Endothelial cell of umbilical vein (primary cell): Measurements from ENCODE around the gene MRGPRF. TPM values are rescaled to one million over a fixed set of nuclear protein-coding genes. Genes with fewer than 3 reads are reported as not detected.
A peak's percentile ranks its signal among the peaks of the same experiment; 100 is the strongest.

ENCODE experiments used
- BruUV-seq: library from RNA; stranded (reverse); fragments of 400-500 nt; replicated peaks from 2 replicates; lab custom pipeline; 2021; lab: Mats Ljungman, UMichigan
- CTCF ChIA-PET: fragments of 300-600, 350-600 bp; sonication (Branson Sonifier 250); formaldehyde crosslinking; loops from one replicate; lab custom pipeline; 2021; ENCODE audit warnings: antibody characterized with exemption, inconsistent platforms; lab: Charles Lee
- POLR2A ChIA-PET: fragments of 300-600, 350-600 bp; sonication (Branson Sonifier 250); formaldehyde crosslinking; loops from one replicate; lab custom pipeline; 2021; ENCODE audit warnings: antibody characterized with exemption, inconsistent platforms; lab: Charles Lee
- DNase-seq: peaks from one replicate; pipeline ENCODE4 v3.0.0-alpha.2; 2011; ENCODE audit warnings: low read depth, low spot score
- FAIRE-seq: peaks from 2 replicates; lab custom pipeline; 2011; peaks lifted over from hg19 to GRCh38; lab: Jason Lieb, UNC
- H2AFZ ChIP-seq: 2 replicates; pipeline ENCODE4 v1.6.0; 2012; ENCODE audit warnings: low read depth, low read length, control low read depth, inconsistent platforms
- H3K27ac ChIP-seq: 2 replicates; pipeline ENCODE4 v1.5.1; 2011; ENCODE audit warnings: low read depth, mild to moderate bottlenecking, control low read depth, low read length, moderate library complexity; ENCODE audit not compliant: insufficient read depth
- H3K27me3 ChIP-seq, 2 experiments: 2 replicates each; pipeline versions ENCODE4 v1.6.0 to v1.6.1; 2011; ENCODE audit warnings: low read length in 2 of 2, mixed read lengths in 1 of 2; ENCODE audit not compliant: control insufficient read depth in 2 of 2, insufficient read depth in 2 of 2
- H3K36me3 ChIP-seq, 2 experiments: 2 replicates in 1 of 2; 3 replicates in 1 of 2; pipeline ENCODE4 v1.5.1; 2011; ENCODE audit warnings: low read length in 2 of 2, mild to moderate bottlenecking in 1 of 2, moderate library complexity in 1 of 2; ENCODE audit not compliant: control insufficient read depth in 2 of 2, insufficient read depth in 2 of 2; ENCODE audit errors: extremely low read depth in 1 of 2
- H3K4me1 ChIP-seq: 3 replicates; pipeline ENCODE4 v1.5.1; 2011; ENCODE audit warnings: mild to moderate bottlenecking, low read length; ENCODE audit not compliant: control insufficient read depth, insufficient read depth; ENCODE audit errors: extremely low read depth
- H3K4me2 ChIP-seq: 2 replicates; pipeline ENCODE4 v1.6.1; 2011; ENCODE audit warnings: low read length, control low read depth, mixed read lengths; ENCODE audit not compliant: insufficient read depth
- H3K4me3 ChIP-seq, 3 experiments: fragments of 200-600 bp in 1 of 3; sonication (generic), shearing (Covaris generic) in 1 of 3; replicated peaks in 1 of 3; 2 replicates each; pipeline ENCODE4 v1.5.1; 2011 to 2016; ENCODE audit warnings: control low read depth in 3 of 3, low read length in 3 of 3, mild to moderate bottlenecking in 2 of 3, inconsistent platforms in 1 of 3, low read depth in 1 of 3, moderate library complexity in 1 of 3; ENCODE audit not compliant: insufficient read depth in 1 of 3
- H3K79me2 ChIP-seq: 2 replicates; pipeline ENCODE4 v1.6.0; 2012; ENCODE audit warnings: low read length, inconsistent platforms; ENCODE audit not compliant: control insufficient read depth, insufficient read depth
- H3K9ac ChIP-seq: replicated peaks from 2 replicates; pipeline ENCODE3; 2011; ENCODE audit warnings: low read length, control low read depth; ENCODE audit not compliant: insufficient read depth; ENCODE audit errors: extremely low read depth
- H3K9me1 ChIP-seq: replicated peaks from 3 replicates; pipeline ENCODE4 v1.6.0; 2011; ENCODE audit warnings: mild to moderate bottlenecking, low read length; ENCODE audit not compliant: control insufficient read depth, insufficient read depth; ENCODE audit errors: extremely low read depth
- H3K9me3 ChIP-seq: replicated peaks from 2 replicates; pipeline ENCODE4 v1.5.1; 2012; ENCODE audit warnings: low read length, inconsistent platforms; ENCODE audit not compliant: control insufficient read depth, insufficient read depth
- H4K20me1 ChIP-seq: replicated peaks from 2 replicates; pipeline ENCODE3; 2011; ENCODE audit warnings: mild to moderate bottlenecking, low read length; ENCODE audit not compliant: control insufficient read depth, insufficient read depth; ENCODE audit errors: extremely low read depth
- CTCF ChIP-seq, 2 donors: IDR thresholded peaks; 1 replicate in 1 of 2; 2 replicates in 1 of 2; pipeline ENCODE4 v1.5.1; 2011; ENCODE audit warnings: low read length in 2 of 2, mild to moderate bottlenecking in 2 of 2, moderate library complexity in 2 of 2, control low read depth in 1 of 2, inconsistent platforms in 1 of 2, low read depth in 1 of 2; ENCODE audit not compliant: insufficient read depth in 1 of 2; ENCODE audit errors: extremely low read depth in 1 of 2
- EZH2 ChIP-seq: IDR thresholded peaks from 2 replicates; pipeline ENCODE4 v1.6.1; 2012; ENCODE audit warnings: borderline replicate concordance, low read depth, mild to moderate bottlenecking, moderate library complexity, low read length, inconsistent platforms; ENCODE audit not compliant: severe bottlenecking
- FOS ChIP-seq: IDR thresholded peaks from 2 replicates; pipeline ENCODE4 v1.6.1; 2011; ENCODE audit warnings: mild to moderate bottlenecking, low read length, moderate library complexity, borderline replicate concordance; ENCODE audit not compliant: insufficient read depth
- GATA2 ChIP-seq: IDR thresholded peaks from 2 replicates; pipeline ENCODE4 v1.7.0; 2011; ENCODE audit warnings: low read depth, mild to moderate bottlenecking, moderate library complexity, mixed read lengths, low read length; ENCODE audit not compliant: insufficient read length, insufficient read depth
- JUN ChIP-seq: IDR thresholded peaks from 2 replicates; pipeline ENCODE4 v1.6.1; 2011; ENCODE audit warnings: borderline replicate concordance, low read depth; ENCODE audit not compliant: insufficient read length, insufficient read depth
- MAX ChIP-seq: IDR thresholded peaks from 2 replicates; pipeline ENCODE4 v1.6.1; 2011; ENCODE audit not compliant: insufficient read depth, insufficient read length
- MYC ChIP-seq: IDR thresholded peaks from one replicate; pipeline ENCODE4 v1.6.1; 2011; ENCODE audit warnings: mild to moderate bottlenecking, low read depth, low read length
- POLR2A ChIP-seq: IDR thresholded peaks from 2 replicates; pipeline ENCODE4 v1.6.1; 2012; ENCODE audit warnings: low read depth, mild to moderate bottlenecking, control low read depth, low read length
- POLR2AphosphoS5 ChIP-seq: IDR thresholded peaks from 2 replicates; pipeline ENCODE4 v1.6.1; 2012; ENCODE audit warnings: low read depth, mild to moderate bottlenecking, control low read depth, low read length, moderate library complexity; ENCODE audit not compliant: insufficient read depth
- dilution Hi-C: fragments of 300-500 bp; cut with MboI; formaldehyde crosslinking; loops from one replicate; pipeline ENCODE4 v1.15.0; 2019; ENCODE audit warnings: low sequenced_read_pairs; ENCODE audit not compliant: extremely low pct_ligation_motif_present
- intact Hi-C: fragments of 100-400 bp; cut with micrococcal nuclease; formaldehyde crosslinking; loops from one replicate; pipeline ENCODE4 v1.10.0; 2022
- polyA plus RNA-seq, 4 experiments: library from polyadenylated mRNA; depleted of rRNA in 3 of 4; stranded (reverse) in 3 of 4; unstranded in 1 of 4; fragments of >200 nt; gene quantifications; 2 replicates each; pipeline versions ENCODE4 v1.2.1 to v1.2.3, GENCODE V29; 2011 to 2012; ENCODE audit warnings: missing spikeins in 1 of 4
- total RNA-seq: library from RNA; stranded (reverse); gene quantifications from 2 replicates; pipeline ENCODE4 v1.2.3, GENCODE V29; 2021

MRGPRF gene
- total and polyA plus RNA-seq, 2 donors (not counting 3 experiments of a cell fraction or from before 2014, with no cell fraction given): not detected

GRCh38 chr11:68956142-68956541, 56.9 kb downstream of the MRGPRF start:
- DNase-seq: no peak
- dilution Hi-C loops: no loop called here
- no peaks in the 10 kb centered on the region for H3K9me3 ChIP-seq
- intact Hi-C loops: loop anchor here (5.0 kb wide), 1 partner anchor 131 kb away; no protein-coding TSS in a partner anchor
- H3K27me3 ChIP-seq: no peaks in the 10 kb centered on the region
- CTCF ChIA-PET: interaction anchor here (1.0 kb wide), 2 partner anchors 10 to 104 kb away, joined by 3 to 4 read pairs; no protein-coding TSS in a partner anchor
- no TSS peak for BruUV-seq
- no peak overlapping the region for H2AFZ ChIP-seq
- no peak overlapping the region for H3K4me2 ChIP-seq
- H3K27ac ChIP-seq: no peak overlapping the region
- no peaks in the 10 kb centered on the region for H3K9me1 ChIP-seq
- POLR2A ChIA-PET: interaction anchor here (0.6 kb wide), 1 partner anchor 80 kb away, joined by 3 read pairs; no protein-coding TSS in a partner anchor
- no peak overlapping the region for H3K9ac ChIP-seq
- H3K36me3 ChIP-seq: no peaks in the 10 kb centered on the region
- no peak overlapping the region for H3K4me3 ChIP-seq
- H3K4me1 ChIP-seq: peaks cover 8% of the 10 kb centered on the region
- no peaks in the 10 kb centered on the region for H4K20me1 ChIP-seq
- TF ChIP-seq MYC: no peak
- peak; percentile 14 to 30 for TF ChIP-seq CTCF (IDR thresholded peaks at IDR 0.05; ENCODE audit: extremely low read depth in 1 of 2, insufficient read depth in 1 of 2, low read depth in 1 of 2, low read length in 2 of 2)
- H3K79me2 ChIP-seq: no peaks in the 10 kb centered on the region
- FAIRE-seq: no peak

- POLR2A ChIA-PET: interaction anchor here (0.6 kb wide), 1 partner anchor 81 kb away, joined by 3 read pairs; no protein-coding TSS in a partner anchor
Observed at GRCh38 chr11:68955607-68955958, 57.5 kb downstream of the MRGPRF start.

More at GRCh38 chr11:68955607-68955958, 57.5 kb downstream of the MRGPRF start:
- intact Hi-C loops (loop anchor here (5.0 kb wide), 1 partner anchor 132 kb away; no protein-coding TSS in a partner anchor), dilution Hi-C loops (no loop called here)
- Histone ChIP-seq H3K36me3 (no peaks in the 10 kb centered on the region), H3K9me1 (no peaks in the 10 kb centered on the region), H3K27me3 (no peaks in the 10 kb centered on the region), H3K27ac (no peak overlapping the region), H2AFZ (peak overlapping the region; percentile 77), H3K9me3 (no peaks in the 10 kb centered on the region), H3K79me2 (no peaks in the 10 kb centered on the region), H4K20me1 (no peaks in the 10 kb centered on the region), H3K4me1 (peaks cover 8% of the 10 kb centered on the region), H3K4me3 (no peak overlapping the region), H3K4me2 (peak overlapping the region; percentile 1), H3K9ac (no peak overlapping the region)
- TF ChIP-seq GATA2: no peak
- no peak for TF ChIP-seq POLR2AphosphoS5
- TF ChIP-seq POLR2A: no peak
- no peak for TF ChIP-seq MAX
- no peak for TF ChIP-seq JUN
- no peak for TF ChIP-seq EZH2
- no peak for TF ChIP-seq MYC
- no peak for TF ChIP-seq CTCF (IDR thresholded peaks at IDR 0.05; ENCODE audit: extremely low read depth in 1 of 2, insufficient read depth in 1 of 2, low read depth in 1 of 2, low read length in 2 of 2)
- no peak for TF ChIP-seq FOS
- BruUV-seq: no TSS peak
- FAIRE-seq (no peak), DNase-seq (no peak)
- CTCF ChIA-PET: interaction anchor here (1.0 to 1.3 kb wide), 3 partner anchors 9 to 104 kb away, joined by 3 to 4 read pairs (median 3); no protein-coding TSS in a partner anchor
